Vagina (tissue), 2 donors: Measurements from ENCODE around the gene TAX1BP1. TPM values are rescaled to one million over a fixed set of nuclear protein-coding genes. Genes with fewer than 3 reads are reported as not detected.

Experiments used
- DNase-seq, 2 donors: peaks; one replicate each; pipeline ENCODE4 v3.0.0-alpha.2; 2017; ENCODE audit errors: extremely low spot score in 2 of 2
- H3K27ac ChIP-seq: fragments of 200-600 bp; sonication (generic); one replicate; pipeline ENCODE4 v1.5.1; 2019
- H3K27me3 ChIP-seq: fragments of 200-600 bp; sonication (generic); one replicate; pipeline ENCODE4 v1.5.1; 2019
- H3K36me3 ChIP-seq, 2 donors: fragments of 200-600 bp; sonication (generic); one replicate each; pipeline ENCODE4 v1.5.1; 2017 to 2019
- H3K4me1 ChIP-seq: fragments of 200-600 bp; sonication (generic); one replicate; pipeline ENCODE4 v1.5.1; 2019
- H3K4me3 ChIP-seq, 2 donors: fragments of 200-600 bp; sonication (generic); 1 replicate in 1 of 2; 2 replicates in 1 of 2; pipeline ENCODE4 v1.5.1; 2016 to 2019
- H3K9me3 ChIP-seq: fragments of 200-600 bp; sonication (generic); one replicate; pipeline ENCODE4 v1.5.1; 2019
- CTCF ChIP-seq, 3 experiments: fragments of 450-650 bp in 2 of 3; fragments of 200-600 bp in 1 of 3; sonication (generic) in 1 of 3; IDR thresholded peaks; one replicate each; pipeline ENCODE4 v1.5.1; 2017 to 2019; ENCODE audit warnings: antibody characterized with exemption in 3 of 3, mild to moderate bottlenecking in 2 of 3, moderate library complexity in 2 of 3
- POLR2A ChIP-seq, 2 donors: fragments of 450-650 bp; IDR thresholded peaks; one replicate each; pipeline ENCODE4 v1.6.1; 2017; ENCODE audit warnings: antibody characterized with exemption in 2 of 2, mild to moderate bottlenecking in 2 of 2, moderate library complexity in 2 of 2
- POLR2AphosphoS5 ChIP-seq, 2 donors: sonication (generic); formaldehyde crosslinking; IDR thresholded peaks; one replicate each; pipeline ENCODE4 v1.9.0; 2017; ENCODE audit warnings: antibody characterized with exemption in 2 of 2, mild to moderate bottlenecking in 2 of 2, low read depth in 1 of 2; ENCODE audit not compliant: insufficient read depth in 1 of 2
- intact Hi-C: fragments of 100-400 bp; cut with DNase I; formaldehyde crosslinking; loops from one replicate; pipeline ENCODE4 v1.15.1; 2023
- total RNA-seq: library from RNA; depleted of rRNA; stranded (reverse); fragments of >200 nt; gene quantifications from one replicate; pipeline ENCODE4 v1.2.3, GENCODE V29; 2016

Gene TAX1BP1
- total RNA-seq, 1 donor from 2014 or later, result 83.2 TPM

- no peak for DNase-seq
- intact Hi-C loops, result no loop called here
- no peaks in the 10 kb centered on the region for H3K27me3 ChIP-seq
- H3K36me3 ChIP-seq, result no peaks in the 10 kb centered on the region
- no peaks in the 10 kb centered on the region for H3K9me3 ChIP-seq
- no peak overlapping the region for H3K4me3 ChIP-seq
- peak overlapping the region; percentile 16 for H3K27ac ChIP-seq
- no peak for TF ChIP-seq CTCF (IDR thresholded peaks at IDR 0.05)
- TF ChIP-seq POLR2A (IDR thresholded peaks at IDR 0.05), result no peak
- TF ChIP-seq POLR2AphosphoS5 (IDR thresholded peaks at IDR 0.05; ENCODE audit: insufficient read depth in 1 of 2, low read depth in 1 of 2), result no peak
- peaks cover 37% of the 10 kb centered on the region for H3K4me1 ChIP-seq
These were observed 132.7 kb downstream of the TAX1BP1 start for GRCh38 chr7:27872356-27873275.

DNA sequence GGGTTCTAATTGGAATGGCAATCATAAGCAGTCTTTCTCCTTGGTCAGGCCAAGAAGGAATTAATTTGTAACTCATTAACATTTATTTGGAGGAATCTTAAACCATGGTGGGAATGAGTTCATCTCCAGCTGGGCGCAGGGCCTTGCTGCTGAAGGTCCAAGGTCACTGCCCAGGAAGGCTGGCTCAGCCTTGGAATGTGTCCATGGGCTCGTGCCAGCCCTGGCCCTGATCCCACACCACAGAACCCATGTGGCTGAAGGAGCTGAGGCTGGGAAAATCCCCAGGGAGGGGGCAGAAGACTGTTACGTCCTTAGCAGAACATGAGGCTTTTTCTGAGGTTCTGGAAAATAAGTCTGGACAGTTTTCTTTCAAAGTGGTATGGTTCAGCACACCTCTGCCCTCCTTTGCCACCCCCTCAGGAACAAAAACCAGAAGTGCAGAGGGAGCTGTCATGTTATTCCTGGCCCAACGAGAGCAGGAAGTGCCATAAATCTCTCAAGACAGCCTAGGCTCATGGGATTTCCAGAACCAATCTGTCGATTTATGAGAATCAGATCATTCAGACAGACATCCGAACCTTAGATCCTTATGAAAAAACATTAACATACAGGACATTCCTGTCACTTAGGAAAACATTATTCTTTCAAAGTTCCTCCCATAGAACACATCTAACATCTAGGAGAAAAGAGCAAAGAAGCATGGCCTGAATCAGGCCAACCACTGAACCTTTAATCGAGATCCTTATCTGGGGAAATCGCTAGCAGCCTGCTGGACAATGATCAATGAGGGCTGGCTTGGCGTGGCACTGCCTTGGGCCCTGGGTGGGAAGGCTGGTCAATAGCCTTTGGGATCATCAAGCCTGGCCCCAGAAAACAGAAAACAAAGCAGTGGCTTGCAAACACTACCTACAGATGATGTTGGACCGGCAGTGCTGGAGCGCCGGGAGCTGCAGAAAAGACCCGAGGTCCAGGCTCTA is 134.3 kb downstream of the TAX1BP1 start:
- Histone ChIP-seq H3K4me3 (no peak overlapping the region), H3K27ac (peak overlapping the region; percentile 36), H3K27me3 (no peaks in the 10 kb centered on the region), H3K9me3 (no peaks in the 10 kb centered on the region), H3K4me1 (peaks cover 30% of the 10 kb centered on the region), H3K36me3 (no peaks in the 10 kb centered on the region)
- DNase-seq, result no peak
- intact Hi-C loops, result no loop called here
- TF ChIP-seq CTCF (IDR thresholded peaks at IDR 0.05) (no peak), POLR2AphosphoS5 (IDR thresholded peaks at IDR 0.05; ENCODE audit: insufficient read depth in 1 of 2, low read depth in 1 of 2) (no peak), POLR2A (IDR thresholded peaks at IDR 0.05) (no peak)

- Histone ChIP-seq H3K4me1 (peaks cover 30% of the 10 kb centered on the region), H3K27ac (peak overlapping the region; percentile 11), H3K36me3 (no peaks in the 10 kb centered on the region), H3K27me3 (no peaks in the 10 kb centered on the region), H3K4me3 (no peak overlapping the region), H3K9me3 (no peaks in the 10 kb centered on the region)
- intact Hi-C loops, result no loop called here
- TF ChIP-seq CTCF (IDR thresholded peaks at IDR 0.05), result no peak
- no peak for TF ChIP-seq POLR2AphosphoS5 (IDR thresholded peaks at IDR 0.05; ENCODE audit: insufficient read depth in 1 of 2, low read depth in 1 of 2)
- TF ChIP-seq POLR2A (IDR thresholded peaks at IDR 0.05), result no peak
- no peak for DNase-seq
These were observed 135.1 kb downstream of the TAX1BP1 start for GRCh38 chr7:27875061-27875460.

DNA sequence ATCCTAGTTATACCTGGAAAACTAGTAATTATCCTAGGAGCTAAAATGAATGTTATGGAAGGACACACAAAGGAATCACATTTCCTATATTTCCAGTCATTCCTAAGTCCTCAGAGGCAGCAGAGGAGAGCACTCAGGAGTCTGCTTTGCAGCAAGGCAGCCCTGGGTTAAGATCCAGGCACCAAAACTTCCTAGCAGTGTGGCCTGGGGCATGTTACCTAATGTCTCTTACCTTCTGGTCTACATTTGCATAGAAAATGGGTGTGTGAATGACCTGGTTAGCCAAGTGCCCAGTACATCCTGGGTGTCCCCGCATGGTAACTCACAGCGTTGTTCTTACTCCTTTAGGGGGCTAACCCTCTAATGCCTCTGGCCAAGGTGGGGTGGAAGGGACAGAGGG is 135.9 kb downstream of the TAX1BP1 start:
- no peaks in the 10 kb centered on the region for H3K9me3 ChIP-seq
- intact Hi-C loops, result no loop called here
- H3K36me3 ChIP-seq, result no peaks in the 10 kb centered on the region
- H3K4me1 ChIP-seq, result peaks cover 30% of the 10 kb centered on the region
- H3K27me3 ChIP-seq, result no peaks in the 10 kb centered on the region
- H3K4me3 ChIP-seq, result no peak overlapping the region
- no peak overlapping the region for H3K27ac ChIP-seq
- no peak for TF ChIP-seq POLR2A (IDR thresholded peaks at IDR 0.05)
- no peak for TF ChIP-seq POLR2AphosphoS5 (IDR thresholded peaks at IDR 0.05; ENCODE audit: insufficient read depth in 1 of 2, low read depth in 1 of 2)
- TF ChIP-seq CTCF (IDR thresholded peaks at IDR 0.05), result no peak
- DNase-seq, result peak in 1 of 2 donors; percentile 34
